H9 (cell line): ENCODE results near the gene GPRASP2. TPM values are rescaled to one million over a fixed set of nuclear protein-coding genes. Genes with fewer than 3 reads are reported as not detected.
"Not testable (repeated sequence)": the region's sequence is repeated elsewhere in the genome, so short reads cannot be mapped to it uniquely, and the experiment has no call there.

Source experiments
- DNase-seq: peaks from one replicate; pipeline ENCODE4 v3.0.0-alpha.2; 2017
- H2AFZ ChIP-seq: one replicate; pipeline ENCODE4 v1.6.1; 2013; ENCODE audit warnings: mild to moderate bottlenecking, low read length, control low read depth, moderate library complexity
- H2AK5ac ChIP-seq: 2 replicates; pipeline ENCODE4 v1.6.1; 2013; ENCODE audit warnings: low read length, control low read depth, mixed read lengths; ENCODE audit not compliant: insufficient read length
- H2BK120ac ChIP-seq: one replicate; pipeline ENCODE4 v1.6.1; 2013; ENCODE audit warnings: low read depth, mild to moderate bottlenecking, low read length, control low read depth, inconsistent platforms; ENCODE audit not compliant: poor library complexity, severe bottlenecking
- H2BK12ac ChIP-seq: 2 replicates; pipeline ENCODE4 v1.6.1; 2013; ENCODE audit warnings: low read length, control low read depth, mixed read lengths, low read depth; ENCODE audit not compliant: insufficient read length
- H2BK15ac ChIP-seq: 2 replicates; pipeline ENCODE4 v1.6.1; 2013; ENCODE audit warnings: low read depth, low read length, control low read depth
- H2BK20ac ChIP-seq: one replicate; pipeline ENCODE4 v1.6.1; 2013; ENCODE audit warnings: low read depth, mild to moderate bottlenecking, low read length, control low read depth, inconsistent platforms; ENCODE audit not compliant: poor library complexity, severe bottlenecking
- H2BK5ac ChIP-seq: 2 replicates; pipeline ENCODE4 v1.6.1; 2013; ENCODE audit warnings: low read length, control low read depth, mixed read lengths; ENCODE audit not compliant: insufficient read length
- H3K14ac ChIP-seq: 2 replicates; pipeline ENCODE4 v1.6.1; 2013; ENCODE audit warnings: low read length, control low read depth; ENCODE audit not compliant: insufficient read depth
- H3K18ac ChIP-seq: 2 replicates; pipeline ENCODE4 v1.6.1; 2013; ENCODE audit warnings: low read depth, mild to moderate bottlenecking, mixed read lengths, low read length, control low read depth; ENCODE audit not compliant: insufficient read length
- H3K23ac ChIP-seq: 2 replicates; pipeline ENCODE4 v1.6.1; 2013; ENCODE audit warnings: low read length, control low read depth, mixed read lengths, low read depth; ENCODE audit not compliant: insufficient read length
- H3K23me2 ChIP-seq: 2 replicates; pipeline ENCODE4 v1.6.1; 2013; ENCODE audit warnings: low read depth, mild to moderate bottlenecking, mixed read lengths, low read length, control low read depth; ENCODE audit not compliant: insufficient read length, poor library complexity, severe bottlenecking
- H3K27ac ChIP-seq: 2 replicates; pipeline ENCODE4 v1.5.1; 2013; ENCODE audit warnings: low read length, control low read depth, mixed read lengths, low read depth; ENCODE audit not compliant: insufficient read length
- H3K27me3 ChIP-seq: 2 replicates; pipeline ENCODE4 v1.6.1; 2013; ENCODE audit warnings: low read length, control low read depth, inconsistent platforms; ENCODE audit not compliant: insufficient read depth
- H3K4ac ChIP-seq: 2 replicates; pipeline ENCODE4 v1.6.1; 2013; ENCODE audit warnings: low read depth, mild to moderate bottlenecking, control low read depth, inconsistent platforms, low read length, moderate library complexity
- H3K4me1 ChIP-seq: 2 replicates; pipeline ENCODE4 v1.6.1; 2013; ENCODE audit warnings: low read length, control low read depth, inconsistent platforms; ENCODE audit not compliant: insufficient read depth
- H3K4me2 ChIP-seq: 2 replicates; pipeline ENCODE4 v1.6.1; 2013; ENCODE audit warnings: low read length, control low read depth, mixed read lengths; ENCODE audit not compliant: insufficient read length, insufficient read depth
- H3K56ac ChIP-seq: 2 replicates; pipeline ENCODE4 v1.6.1; 2013; ENCODE audit warnings: low read depth, mild to moderate bottlenecking, mixed read lengths, low read length, control low read depth; ENCODE audit not compliant: insufficient read length
- H3K79me1 ChIP-seq: 2 replicates; pipeline ENCODE4 v1.6.1; 2013; ENCODE audit warnings: low read depth, mild to moderate bottlenecking, moderate library complexity, low read length, control low read depth, inconsistent platforms; ENCODE audit not compliant: insufficient read depth, poor library complexity, severe bottlenecking
- H3K79me2 ChIP-seq: 2 replicates; pipeline ENCODE4 v1.6.1; 2013; ENCODE audit warnings: low read length, control low read depth, inconsistent platforms; ENCODE audit not compliant: insufficient read depth
- H3K9ac ChIP-seq: 2 replicates; pipeline ENCODE4 v1.6.1; 2013; ENCODE audit warnings: low read length, control low read depth, mixed read lengths; ENCODE audit not compliant: insufficient read length; ENCODE audit errors: extremely low read depth
- H3K9me3 ChIP-seq: one replicate; pipeline ENCODE4 v1.6.1; 2013; ENCODE audit warnings: low read depth, low read length, inconsistent platforms; ENCODE audit not compliant: control insufficient read depth
- H3T11ph ChIP-seq: one replicate; pipeline ENCODE4 v1.6.1; 2013; ENCODE audit warnings: mild to moderate bottlenecking, low read length, control low read depth, inconsistent platforms
- H4K20me1 ChIP-seq: one replicate; pipeline ENCODE4 v1.6.1; 2013; ENCODE audit not compliant: control insufficient read depth, insufficient read length, insufficient read depth
- H4K5ac ChIP-seq: 2 replicates; pipeline ENCODE4 v1.6.1; 2013; ENCODE audit warnings: low read depth, mild to moderate bottlenecking, mixed read lengths, low read length, control low read depth; ENCODE audit not compliant: insufficient read length
- H4K8ac ChIP-seq: replicated peaks from 2 replicates; pipeline ENCODE4 v1.6.1; 2013; ENCODE audit warnings: low read length, control low read depth, mixed read lengths, low read depth; ENCODE audit not compliant: insufficient read length
- H4K91ac ChIP-seq: 2 replicates; pipeline ENCODE4 v1.6.1; 2013; ENCODE audit warnings: low read depth, mild to moderate bottlenecking, moderate library complexity, mixed read lengths, low read length, control low read depth; ENCODE audit not compliant: insufficient read length
- H3K27ac Mint-ChIP-seq, 3 experiments: 2 replicates in 2 of 3; 3 replicates in 1 of 3; pipeline ENCODE4 v1.8.0; 2020 to 2021; ENCODE audit warnings: mixed read lengths in 3 of 3, mild to moderate bottlenecking in 1 of 3, moderate library complexity in 1 of 3
- H3K27me3 Mint-ChIP-seq: 2 replicates; pipeline ENCODE4 v1.8.0; 2021; ENCODE audit warnings: low read depth, mild to moderate bottlenecking, moderate library complexity, mixed read lengths
- H3K36me3 Mint-ChIP-seq, 3 experiments: 2 replicates in 2 of 3; 3 replicates in 1 of 3; pipeline ENCODE4 v1.8.0; 2020 to 2021; ENCODE audit warnings: low read depth in 3 of 3, mixed read lengths in 3 of 3; ENCODE audit not compliant: insufficient read depth in 1 of 3
- H3K4me1 Mint-ChIP-seq, 2 experiments: 2 replicates each; pipeline ENCODE4 v1.8.0; 2020; ENCODE audit warnings: mixed read lengths in 2 of 2
- H3K4me3 Mint-ChIP-seq, 2 experiments: 2 replicates in 1 of 2; 3 replicates in 1 of 2; pipeline ENCODE4 v1.8.0; 2020 to 2021; ENCODE audit warnings: mild to moderate bottlenecking in 2 of 2, mixed read lengths in 2 of 2, moderate library complexity in 1 of 2
- H3K9me3 Mint-ChIP-seq, 2 experiments: 2 replicates in 1 of 2; 3 replicates in 1 of 2; pipeline ENCODE4 v1.8.0; 2020; ENCODE audit warnings: mild to moderate bottlenecking in 2 of 2, mixed read lengths in 2 of 2, moderate library complexity in 1 of 2
- WGBS: extraction: QIAGEN DNeasy Blood & Tissue Kit; methylation state at CpG from one replicate; pipeline ENCODE4 v1.1.7; 2013; ENCODE audit warnings: missing lambda C conversion rate, low lambda C conversion rate, mixed read lengths; ENCODE audit not compliant: insufficient read length; ENCODE audit errors: extremely low coverage; 5-methylcytosine and 5-hydroxymethylcytosine counted together
- total RNA-seq: library from RNA; stranded (reverse); gene quantifications from 2 replicates; pipeline ENCODE4 v1.2.1, GENCODE V29; 2021
- TF ChIP-seq, protein P1 (sequence below): fragments of 200-600 bp; sonication (generic); conservative IDR thresholded peaks from 3 replicates; pipeline ENCODE4 v1.8.0; 2021; ENCODE audit warnings: antibody characterized with exemption, mild to moderate bottlenecking

The GPRASP2 gene
- total RNA-seq, 1 experiment from 2014 or later = 14.2 TPM

DNA sequence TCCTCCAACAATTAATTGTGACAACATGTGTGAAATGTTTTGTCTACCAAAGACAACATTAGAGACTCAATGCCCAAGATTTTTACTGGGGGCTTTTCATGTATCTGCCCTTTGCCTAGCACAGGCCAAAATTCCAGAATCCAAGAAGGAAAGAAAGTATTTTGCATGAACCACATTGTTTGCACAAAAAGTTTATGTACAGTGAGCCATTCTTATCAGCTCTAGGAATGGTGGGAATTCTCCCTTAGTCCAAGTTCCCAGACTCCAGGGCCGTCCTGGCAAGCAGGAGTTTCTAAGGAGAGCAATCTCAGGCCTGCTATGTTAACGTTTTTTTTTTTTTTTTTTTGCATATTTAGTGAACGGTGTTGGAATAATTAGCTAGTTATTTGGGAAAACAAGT lies 39.4 kb upstream of the GPRASP2 start:
- Histone ChIP-seq H4K91ac (no peak overlapping the region), H3K4me1 (no peaks in the 10 kb centered on the region), H3K9me3 (peaks cover 7% of the 10 kb centered on the region), H3K14ac (no peak overlapping the region), H4K5ac (no peak overlapping the region), H3K9ac (no peak overlapping the region), H3K23ac (no peak overlapping the region), H3K27me3 (no peaks in the 10 kb centered on the region), H3K18ac (no peak overlapping the region), H3K27ac (no peak overlapping the region), H3T11ph (no peak overlapping the region), H2BK12ac (no peak overlapping the region), H2BK15ac (no peak overlapping the region), H2BK120ac (no peak overlapping the region), H3K79me1 (no peaks in the 10 kb centered on the region), H3K4me2 (no peak overlapping the region), H4K20me1 (no peaks in the 10 kb centered on the region), H2BK5ac (no peak overlapping the region), H2BK20ac (no peak overlapping the region), H3K79me2 (no peaks in the 10 kb centered on the region), H2AFZ (no peak overlapping the region), H4K8ac (no peak overlapping the region), H3K56ac (no peak overlapping the region), H3K4ac (no peak overlapping the region), H2AK5ac (no peak overlapping the region), H3K23me2 (no peaks in the 10 kb centered on the region)
- Mint-ChIP-seq H3K27me3 (peaks cover 2% of the 10 kb centered on the region; the same call in 1 of the 2 replicates), H3K9me3 (peaks cover 66 to 72% of the 10 kb centered on the region in 2 experiments), H3K36me3 (peaks cover 2 to 4% (median 4%) of the 10 kb centered on the region in 3 experiments; a peak in 5 of 7 replicates), H3K4me3 (no peak overlapping the region), H3K27ac (no peak overlapping the region), H3K4me1 (no peaks in the 10 kb centered on the region)
- TF ChIP-seq, protein P1, sequence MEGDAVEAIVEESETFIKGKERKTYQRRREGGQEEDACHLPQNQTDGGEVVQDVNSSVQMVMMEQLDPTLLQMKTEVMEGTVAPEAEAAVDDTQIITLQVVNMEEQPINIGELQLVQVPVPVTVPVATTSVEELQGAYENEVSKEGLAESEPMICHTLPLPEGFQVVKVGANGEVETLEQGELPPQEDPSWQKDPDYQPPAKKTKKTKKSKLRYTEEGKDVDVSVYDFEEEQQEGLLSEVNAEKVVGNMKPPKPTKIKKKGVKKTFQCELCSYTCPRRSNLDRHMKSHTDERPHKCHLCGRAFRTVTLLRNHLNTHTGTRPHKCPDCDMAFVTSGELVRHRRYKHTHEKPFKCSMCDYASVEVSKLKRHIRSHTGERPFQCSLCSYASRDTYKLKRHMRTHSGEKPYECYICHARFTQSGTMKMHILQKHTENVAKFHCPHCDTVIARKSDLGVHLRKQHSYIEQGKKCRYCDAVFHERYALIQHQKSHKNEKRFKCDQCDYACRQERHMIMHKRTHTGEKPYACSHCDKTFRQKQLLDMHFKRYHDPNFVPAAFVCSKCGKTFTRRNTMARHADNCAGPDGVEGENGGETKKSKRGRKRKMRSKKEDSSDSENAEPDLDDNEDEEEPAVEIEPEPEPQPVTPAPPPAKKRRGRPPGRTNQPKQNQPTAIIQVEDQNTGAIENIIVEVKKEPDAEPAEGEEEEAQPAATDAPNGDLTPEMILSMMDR = no peak
- no peak for DNase-seq
- WGBS = no CpG with 5 or more reads among the region's 3 CpGs

DNA sequence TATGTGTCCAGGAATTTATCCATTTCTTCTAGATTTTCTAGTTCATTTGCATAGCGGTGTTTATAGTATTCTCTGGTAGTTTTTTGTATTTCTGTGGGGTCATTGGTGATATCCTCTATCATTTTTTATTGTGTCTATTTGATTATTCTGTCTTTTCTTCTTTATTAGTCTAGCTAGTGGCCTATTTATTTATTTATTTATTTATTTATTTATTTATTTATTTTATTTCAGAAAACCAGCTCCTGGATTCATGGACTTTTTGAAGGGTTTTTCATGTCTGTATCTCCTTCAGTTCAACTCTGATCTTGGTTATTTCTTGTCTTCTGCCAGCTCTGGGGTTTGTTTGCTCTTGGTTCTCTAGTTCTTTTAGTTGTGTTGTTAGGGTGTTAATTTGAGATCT lies 34.8 kb upstream of the GPRASP2 start:
- H3K9me3 ChIP-seq, H3K79me1 ChIP-seq, H2AFZ ChIP-seq, H3T11ph ChIP-seq, H3K27me3 ChIP-seq, H4K5ac ChIP-seq, H3K27ac Mint-ChIP-seq, H2BK20ac ChIP-seq, H2BK120ac ChIP-seq, H3K9ac ChIP-seq, H2AK5ac ChIP-seq, H3K23me2 ChIP-seq, H4K91ac ChIP-seq, H3K4me2 ChIP-seq, H3K4me1 ChIP-seq, H2BK15ac ChIP-seq, DNase-seq, H3K79me2 ChIP-seq, H3K4ac ChIP-seq, H2BK12ac ChIP-seq, H4K8ac ChIP-seq, H3K4me1 Mint-ChIP-seq, H3K56ac ChIP-seq, H4K20me1 ChIP-seq, H3K27ac ChIP-seq, H3K4me3 Mint-ChIP-seq, H3K23ac ChIP-seq, H2BK5ac ChIP-seq, H3K27me3 Mint-ChIP-seq, H3K14ac ChIP-seq, H3K18ac ChIP-seq: not testable (repeated sequence)
- Mint-ChIP-seq H3K36me3 (peaks cover 2 to 10% (median 6%) of the 10 kb centered on the region in 3 experiments; a peak in 6 of 7 replicates), H3K9me3 (peaks cover 78 to 80% of the 10 kb centered on the region in 2 experiments)
- whole genome bisulfite sequencing = no CpG with 5 or more reads among the region's 1 CpG
